ENCODE data around the gene MRPS7.

GRCh38 chr17:75270966-75271232, 9.2 kb downstream of the MRPS7 start, which contains the start of gene MIF4GD:
- TF ChIP-seq POLR2AphosphoS5 (IDR thresholded peaks at IDR 0.05) = no peak
- TF ChIP-seq POLR2A (IDR thresholded peaks at IDR 0.05) = no peak

Data from prostate gland (tissue), 1 donor.